ENCODE measurements around the gene PLPP3.

DNA sequence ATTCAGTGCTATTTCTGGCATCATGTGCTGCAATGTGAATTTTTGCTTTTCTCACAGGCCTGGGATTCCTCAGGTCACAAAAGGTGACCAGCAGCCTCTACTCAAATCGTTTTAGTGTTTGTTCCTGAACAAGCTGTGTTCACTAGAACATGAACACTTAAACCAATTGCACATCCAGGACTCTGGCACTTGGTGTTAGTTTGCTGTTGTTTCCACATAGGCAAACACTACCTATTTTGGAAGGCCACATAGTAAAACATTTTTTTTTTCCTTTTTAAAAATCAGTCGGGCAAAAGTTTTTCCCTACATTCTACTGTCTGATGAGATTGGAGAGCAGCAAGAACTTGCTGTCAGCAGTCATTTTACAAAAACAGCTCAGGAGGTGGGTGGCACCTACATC is 83.2 kb downstream of the PLPP3 start:
- TF ChIP-seq ZNF274 (IDR thresholded peaks at IDR 0.05; ENCODE audit: low read depth, low read length) (no peak), POLR2A (IDR thresholded peaks at IDR 0.05; ENCODE audit: borderline replicate concordance, extremely low read depth, insufficient read depth, insufficient read length) (no peak), TCF7L2 (IDR thresholded peaks at IDR 0.05; ENCODE audit: borderline replicate concordance, extremely low read depth, insufficient read depth, insufficient read length) (no peak), FOSL1 (IDR thresholded peaks at IDR 0.05; ENCODE audit: low read depth) (no peak), EZH2 (IDR thresholded peaks at IDR 0.05) (no peak)
- TF ChIP-seq, protein P1, sequence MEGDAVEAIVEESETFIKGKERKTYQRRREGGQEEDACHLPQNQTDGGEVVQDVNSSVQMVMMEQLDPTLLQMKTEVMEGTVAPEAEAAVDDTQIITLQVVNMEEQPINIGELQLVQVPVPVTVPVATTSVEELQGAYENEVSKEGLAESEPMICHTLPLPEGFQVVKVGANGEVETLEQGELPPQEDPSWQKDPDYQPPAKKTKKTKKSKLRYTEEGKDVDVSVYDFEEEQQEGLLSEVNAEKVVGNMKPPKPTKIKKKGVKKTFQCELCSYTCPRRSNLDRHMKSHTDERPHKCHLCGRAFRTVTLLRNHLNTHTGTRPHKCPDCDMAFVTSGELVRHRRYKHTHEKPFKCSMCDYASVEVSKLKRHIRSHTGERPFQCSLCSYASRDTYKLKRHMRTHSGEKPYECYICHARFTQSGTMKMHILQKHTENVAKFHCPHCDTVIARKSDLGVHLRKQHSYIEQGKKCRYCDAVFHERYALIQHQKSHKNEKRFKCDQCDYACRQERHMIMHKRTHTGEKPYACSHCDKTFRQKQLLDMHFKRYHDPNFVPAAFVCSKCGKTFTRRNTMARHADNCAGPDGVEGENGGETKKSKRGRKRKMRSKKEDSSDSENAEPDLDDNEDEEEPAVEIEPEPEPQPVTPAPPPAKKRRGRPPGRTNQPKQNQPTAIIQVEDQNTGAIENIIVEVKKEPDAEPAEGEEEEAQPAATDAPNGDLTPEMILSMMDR (IDR thresholded peaks at IDR 0.05 in 2 of 3, conservative IDR thresholded peaks at IDR 0.05 in 1 of 3; ENCODE audit: borderline replicate concordance in 1 of 3, insufficient read depth in 1 of 3, low read depth in 2 of 3, low read length in 2 of 3) = no peak
- TF ChIP-seq, protein P2, sequence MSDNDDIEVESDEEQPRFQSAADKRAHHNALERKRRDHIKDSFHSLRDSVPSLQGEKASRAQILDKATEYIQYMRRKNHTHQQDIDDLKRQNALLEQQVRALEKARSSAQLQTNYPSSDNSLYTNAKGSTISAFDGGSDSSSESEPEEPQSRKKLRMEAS (IDR thresholded peaks at IDR 0.05) = no peak
